ENCODE measurements around the gene BLTP3A.
"Not testable (repeated sequence)": the region's sequence is repeated elsewhere in the genome, so short reads cannot be mapped to it uniquely, and the experiment has no call there.

The BLTP3A gene

GRCh38 chr6:34791164-34791700 is 651 bp upstream of the BLTP3A start:
- DNase-seq (ENCODE audit: low read depth, low spot score) = no peak

GRCh38 chr6:34792605-34793500 is 970 bp downstream of the BLTP3A start:
- DNase-seq (ENCODE audit: low read depth, low spot score) = no peak

GRCh38 chr6:34793877-34794276 is 2.0 kb downstream of the BLTP3A start:
- no peak for DNase-seq (ENCODE audit: low read depth, low spot score)

GRCh38 chr6:34795836-34796425 is 4.0 kb downstream of the BLTP3A start:
- DNase-seq (ENCODE audit: low read depth, low spot score) = no peak

GRCh38 chr6:34798057-34798456 is 6.2 kb downstream of the BLTP3A start:
- no peak for DNase-seq (ENCODE audit: low read depth, low spot score)

GRCh38 chr6:34799547-34799946 is 7.7 kb downstream of the BLTP3A start:
- DNase-seq (ENCODE audit: low read depth, low spot score) = no peak

GRCh38 chr6:34804543-34804942 is 12.7 kb downstream of the BLTP3A start:
- DNase-seq (ENCODE audit: low read depth, low spot score) = no peak

- DNase-seq (ENCODE audit: low read depth, low spot score) = not testable (repeated sequence)
Observed at GRCh38 chr6:34805074-34805473, 13.2 kb downstream of the BLTP3A start.

- no peak for DNase-seq (ENCODE audit: low read depth, low spot score)
Observed at GRCh38 chr6:34806738-34807453, 15.0 kb downstream of the BLTP3A start.

GRCh38 chr6:34808473-34808872 is 16.6 kb downstream of the BLTP3A start:
- DNase-seq (ENCODE audit: low read depth, low spot score) = not testable (repeated sequence)

- not testable (repeated sequence) for DNase-seq (ENCODE audit: low read depth, low spot score)
Observed at GRCh38 chr6:34809419-34809818, 17.5 kb downstream of the BLTP3A start.

- DNase-seq (ENCODE audit: low read depth, low spot score) = no peak
Observed at GRCh38 chr6:34810017-34810882, 18.4 kb downstream of the BLTP3A start.

- DNase-seq (ENCODE audit: low read depth, low spot score) = no peak
Observed at GRCh38 chr6:34810936-34811632, 19.2 kb downstream of the BLTP3A start.

GRCh38 chr6:34813028-34813713 is 21.3 kb downstream of the BLTP3A start:
- no peak for DNase-seq (ENCODE audit: low read depth, low spot score)

GRCh38 chr6:34816635-34817301 is 24.9 kb downstream of the BLTP3A start:
- DNase-seq (ENCODE audit: low read depth, low spot score) = no peak

- no peak for DNase-seq (ENCODE audit: low read depth, low spot score)
Observed at GRCh38 chr6:34817446-34817845, 25.6 kb downstream of the BLTP3A start.

- not testable (repeated sequence) for DNase-seq (ENCODE audit: low read depth, low spot score)
Observed at GRCh38 chr6:34818872-34819570, 27.1 kb downstream of the BLTP3A start.

- no peak for DNase-seq (ENCODE audit: low read depth, low spot score)
Observed at GRCh38 chr6:34819571-34820480, 27.9 kb downstream of the BLTP3A start.

Data from iPS DF 19.7 (cell line).